ENCODE results near the gene TMEM233.

The TMEM233 gene

GRCh38 chr12:119678459-119678858, 84.9 kb downstream of the TMEM233 start:
- no peak overlapping the region for H3K23ac ChIP-seq (ENCODE audit: low read length)
- H4K8ac ChIP-seq (ENCODE audit: low read depth, low read length), result no peak overlapping the region
- no peaks in the 10 kb centered on the region for H3K79me2 ChIP-seq (ENCODE audit: control insufficient read depth, insufficient read depth, low read length)
- no peak overlapping the region for H3K9ac ChIP-seq (ENCODE audit: low read length)
- no peak overlapping the region for H2AK5ac ChIP-seq (ENCODE audit: low read length)
- peaks cover 18% of the 10 kb centered on the region for H3K36me3 ChIP-seq (ENCODE audit: control insufficient read depth, insufficient read depth, low read length)
- no peak overlapping the region for H2BK5ac ChIP-seq (ENCODE audit: low read length)
- H3K56ac ChIP-seq (ENCODE audit: low read length), result no peak overlapping the region
- no peak overlapping the region for H3K4ac ChIP-seq (ENCODE audit: low read depth, low read length)
- H3K4me1 ChIP-seq (ENCODE audit: control insufficient read depth, low read depth, low read length), result no peaks in the 10 kb centered on the region
- H2BK120ac ChIP-seq (ENCODE audit: low read depth, low read length), result no peak overlapping the region
- no peaks in the 10 kb centered on the region for H3K79me1 ChIP-seq (ENCODE audit: low read length)
- no CpG with 5 or more reads among the region's 7 CpGs for WGBS (ENCODE audit: extremely low coverage, insufficient coverage, low lambda C conversion rate)
- no peak overlapping the region for H3K4me3 ChIP-seq (ENCODE audit: low read length)
- no peak overlapping the region for H3K18ac ChIP-seq (ENCODE audit: low read length)
- H3K4me2 ChIP-seq (ENCODE audit: low read length), result no peak overlapping the region
- H2BK15ac ChIP-seq (replicated peaks; ENCODE audit: low read depth), result no peak overlapping the region
- no peak for DNase-seq
- no peak overlapping the region for H3K27ac ChIP-seq (ENCODE audit: low read depth, low read length)
- no peaks in the 10 kb centered on the region for H3K27me3 ChIP-seq (ENCODE audit: insufficient read depth, low read length, poor library complexity)
- H4K5ac ChIP-seq (ENCODE audit: low read length), result no peak overlapping the region

GRCh38 chr12:119679081-119679480, 85.5 kb downstream of the TMEM233 start:
- Histone ChIP-seq H4K5ac (ENCODE audit: low read length) (no peak overlapping the region), H3K36me3 (ENCODE audit: control insufficient read depth, insufficient read depth, low read length) (peaks cover 15% of the 10 kb centered on the region), H3K23ac (ENCODE audit: low read length) (no peak overlapping the region), H2AK5ac (ENCODE audit: low read length) (no peak overlapping the region), H3K4me1 (ENCODE audit: control insufficient read depth, low read depth, low read length) (no peaks in the 10 kb centered on the region), H3K18ac (ENCODE audit: low read length) (no peak overlapping the region), H3K27me3 (ENCODE audit: insufficient read depth, low read length, poor library complexity) (no peaks in the 10 kb centered on the region), H3K4ac (ENCODE audit: low read depth, low read length) (no peak overlapping the region), H2BK120ac (ENCODE audit: low read depth, low read length) (no peak overlapping the region), H3K9ac (ENCODE audit: low read length) (no peak overlapping the region), H2BK5ac (ENCODE audit: low read length) (no peak overlapping the region), H3K79me2 (ENCODE audit: control insufficient read depth, insufficient read depth, low read length) (no peaks in the 10 kb centered on the region), H2BK15ac (replicated peaks; ENCODE audit: low read depth) (no peak overlapping the region), H3K4me2 (ENCODE audit: low read length) (no peak overlapping the region), H3K4me3 (ENCODE audit: low read length) (no peak overlapping the region), H3K79me1 (ENCODE audit: low read length) (no peaks in the 10 kb centered on the region), H3K56ac (ENCODE audit: low read length) (no peak overlapping the region), H3K27ac (ENCODE audit: low read depth, low read length) (no peak overlapping the region), H4K8ac (ENCODE audit: low read depth, low read length) (no peak overlapping the region)
- WGBS (ENCODE audit: extremely low coverage, insufficient coverage, low lambda C conversion rate), result no CpG with 5 or more reads among the region's 5 CpGs
- no peak for DNase-seq

DNA sequence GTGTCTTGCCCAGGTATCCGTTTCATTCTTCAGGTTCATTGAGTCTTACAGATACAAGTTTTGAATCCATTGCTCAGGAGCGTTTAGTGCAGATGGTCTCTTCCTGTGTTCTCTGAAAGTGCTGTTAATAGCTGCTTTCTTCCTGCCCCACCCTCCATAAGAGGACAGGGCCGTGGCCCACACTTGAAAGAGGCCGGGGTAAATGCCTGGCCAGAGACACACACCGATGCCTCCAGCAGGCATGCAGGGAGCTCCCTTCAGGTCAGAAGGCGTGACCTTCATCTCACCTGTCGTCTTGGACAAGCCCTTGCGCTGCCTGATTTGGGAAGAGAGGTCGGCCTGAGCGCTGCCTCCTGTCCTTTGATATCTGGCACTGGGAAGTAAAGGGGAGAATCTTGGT, 85.9 kb downstream of the TMEM233 start:
- H2BK5ac ChIP-seq (ENCODE audit: low read length), result no peak overlapping the region

GRCh38 chr12:119681111-119681510, 87.5 kb downstream of the TMEM233 start:
- no peak overlapping the region for H3K18ac ChIP-seq (ENCODE audit: low read length)
- no peak overlapping the region for H4K8ac ChIP-seq (ENCODE audit: low read depth, low read length)
- no peak overlapping the region for H2AK5ac ChIP-seq (ENCODE audit: low read length)
- H3K4ac ChIP-seq (ENCODE audit: low read depth, low read length), result no peak overlapping the region
- no peak overlapping the region for H3K4me2 ChIP-seq (ENCODE audit: low read length)
- no peaks in the 10 kb centered on the region for H3K27me3 ChIP-seq (ENCODE audit: insufficient read depth, low read length, poor library complexity)
- no peak overlapping the region for H2BK5ac ChIP-seq (ENCODE audit: low read length)
- no peak overlapping the region for H2BK15ac ChIP-seq (replicated peaks; ENCODE audit: low read depth)
- no peak overlapping the region for H3K27ac ChIP-seq (ENCODE audit: low read depth, low read length)
- no peak overlapping the region for H3K9ac ChIP-seq (ENCODE audit: low read length)
- no CpG with 5 or more reads among the region's 8 CpGs for WGBS (ENCODE audit: extremely low coverage, insufficient coverage, low lambda C conversion rate)
- no peaks in the 10 kb centered on the region for H3K79me2 ChIP-seq (ENCODE audit: control insufficient read depth, insufficient read depth, low read length)
- peaks cover 14% of the 10 kb centered on the region for H3K36me3 ChIP-seq (ENCODE audit: control insufficient read depth, insufficient read depth, low read length)
- H3K56ac ChIP-seq (ENCODE audit: low read length), result no peak overlapping the region
- no peaks in the 10 kb centered on the region for H3K4me1 ChIP-seq (ENCODE audit: control insufficient read depth, low read depth, low read length)
- no peak overlapping the region for H3K4me3 ChIP-seq (ENCODE audit: low read length)
- DNase-seq, result no peak
- no peaks in the 10 kb centered on the region for H3K79me1 ChIP-seq (ENCODE audit: low read length)
- H2BK120ac ChIP-seq (ENCODE audit: low read depth, low read length), result no peak overlapping the region
- H3K23ac ChIP-seq (ENCODE audit: low read length), result no peak overlapping the region
- no peak overlapping the region for H4K5ac ChIP-seq (ENCODE audit: low read length)

More for the DNA sequence above, 85.9 kb downstream of the TMEM233 start:
- no CpG with 5 or more reads among the region's 10 CpGs for WGBS (ENCODE audit: extremely low coverage, insufficient coverage, low lambda C conversion rate)
- Histone ChIP-seq H3K79me2 (ENCODE audit: control insufficient read depth, insufficient read depth, low read length) (no peaks in the 10 kb centered on the region), H3K4me3 (ENCODE audit: low read length) (no peak overlapping the region), H4K5ac (ENCODE audit: low read length) (no peak overlapping the region), H3K79me1 (ENCODE audit: low read length) (no peaks in the 10 kb centered on the region), H3K27ac (ENCODE audit: low read depth, low read length) (no peak overlapping the region), H2AK5ac (ENCODE audit: low read length) (no peak overlapping the region), H3K27me3 (ENCODE audit: insufficient read depth, low read length, poor library complexity) (no peaks in the 10 kb centered on the region), H3K4me1 (ENCODE audit: control insufficient read depth, low read depth, low read length) (no peaks in the 10 kb centered on the region), H3K4ac (ENCODE audit: low read depth, low read length) (no peak overlapping the region), H2BK15ac (replicated peaks; ENCODE audit: low read depth) (no peak overlapping the region), H3K9ac (ENCODE audit: low read length) (no peak overlapping the region), H3K36me3 (ENCODE audit: control insufficient read depth, insufficient read depth, low read length) (peaks cover 14% of the 10 kb centered on the region), H2BK120ac (ENCODE audit: low read depth, low read length) (no peak overlapping the region), H3K4me2 (ENCODE audit: low read length) (no peak overlapping the region), H4K8ac (ENCODE audit: low read depth, low read length) (no peak overlapping the region), H3K56ac (ENCODE audit: low read length) (no peak overlapping the region), H3K18ac (ENCODE audit: low read length) (no peak overlapping the region), H3K23ac (ENCODE audit: low read length) (no peak overlapping the region)
- DNase-seq, result no peak

GRCh38 chr12:119681728-119682638, 88.4 kb downstream of the TMEM233 start:
- WGBS (ENCODE audit: extremely low coverage, insufficient coverage, low lambda C conversion rate), result no CpG with 5 or more reads among the region's 9 CpGs
- Histone ChIP-seq H3K23ac (ENCODE audit: low read length) (no peak overlapping the region), H3K18ac (ENCODE audit: low read length) (no peak overlapping the region), H2BK5ac (ENCODE audit: low read length) (no peak overlapping the region), H2BK120ac (ENCODE audit: low read depth, low read length) (no peak overlapping the region), H4K5ac (ENCODE audit: low read length) (no peak overlapping the region), H4K8ac (ENCODE audit: low read depth, low read length) (no peak overlapping the region), H3K36me3 (ENCODE audit: control insufficient read depth, insufficient read depth, low read length) (peaks cover 11% of the 10 kb centered on the region), H3K56ac (ENCODE audit: low read length) (no peak overlapping the region), H3K4ac (ENCODE audit: low read depth, low read length) (no peak overlapping the region), H3K4me2 (ENCODE audit: low read length) (no peak overlapping the region), H3K79me1 (ENCODE audit: low read length) (no peaks in the 10 kb centered on the region), H3K4me3 (ENCODE audit: low read length) (no peak overlapping the region), H3K9ac (ENCODE audit: low read length) (no peak overlapping the region), H2BK15ac (replicated peaks; ENCODE audit: low read depth) (no peak overlapping the region), H3K27ac (ENCODE audit: low read depth, low read length) (no peak overlapping the region), H2AK5ac (ENCODE audit: low read length) (no peak overlapping the region), H3K4me1 (ENCODE audit: control insufficient read depth, low read depth, low read length) (no peaks in the 10 kb centered on the region), H3K79me2 (ENCODE audit: control insufficient read depth, insufficient read depth, low read length) (no peaks in the 10 kb centered on the region), H3K27me3 (ENCODE audit: insufficient read depth, low read length, poor library complexity) (no peaks in the 10 kb centered on the region)
- DNase-seq, result no peak
